Smooth muscle cell (in vitro differentiated cells): ENCODE measurements around the gene CALCB. TPM values are rescaled to one million over a fixed set of nuclear protein-coding genes. Genes with fewer than 3 reads are reported as not detected.

Experiments
- DNase-seq: peaks from one replicate; lab custom pipeline; 2025; ENCODE audit not compliant: unreplicated experiment; lab: John Stamatoyannopoulos, UW
- H2AFZ ChIP-seq: fragments of 200-600 bp; sonication (generic); 2 replicates; pipeline ENCODE4 v1.6.0; 2016; ENCODE audit warnings: antibody characterized with exemption, low read depth, mild to moderate bottlenecking
- H3F3A ChIP-seq: fragments of 200-600 bp; sonication (generic); 2 replicates; pipeline ENCODE4 v1.6.0; 2017; ENCODE audit warnings: antibody characterized with exemption, low read depth
- H3K27ac ChIP-seq: fragments of 200-600 bp; sonication (generic); 2 replicates; pipeline ENCODE4 v1.5.1; 2016; ENCODE audit warnings: low read depth, mild to moderate bottlenecking
- H3K27me3 ChIP-seq: fragments of 200-600 bp; sonication (generic); 2 replicates; pipeline ENCODE4 v1.6.1; 2016; ENCODE audit warnings: low read depth, mild to moderate bottlenecking
- H3K36me3 ChIP-seq: fragments of 200-600 bp; sonication (generic); 2 replicates; pipeline ENCODE4 v1.5.1; 2016; ENCODE audit warnings: low read depth
- H3K4me1 ChIP-seq: fragments of 200-600 bp; sonication (generic); 2 replicates; pipeline ENCODE4 v1.5.1; 2016; ENCODE audit warnings: low read depth
- H3K4me2 ChIP-seq: fragments of 200-600 bp; sonication (generic); 2 replicates; pipeline ENCODE4 v1.6.0; 2016; ENCODE audit warnings: mild to moderate bottlenecking
- H3K4me3 ChIP-seq: fragments of 200-600 bp; sonication (generic); 2 replicates; pipeline ENCODE4 v1.5.1; 2016; ENCODE audit warnings: mild to moderate bottlenecking
- H3K79me2 ChIP-seq: fragments of 200-600 bp; sonication (generic); 2 replicates; pipeline ENCODE4 v1.6.0; 2016; ENCODE audit warnings: low read depth, mild to moderate bottlenecking
- H3K9ac ChIP-seq: fragments of 200-600 bp; sonication (generic); 2 replicates; pipeline ENCODE4 v1.6.0; 2016; ENCODE audit warnings: low read depth
- H3K9me3 ChIP-seq: fragments of 200-600 bp; sonication (generic); replicated peaks from 2 replicates; pipeline ENCODE4 v1.5.1; 2016; ENCODE audit warnings: low read depth
- H4K20me1 ChIP-seq: fragments of 200-600 bp; sonication (generic); 2 replicates; pipeline ENCODE4 v1.6.0; 2016; ENCODE audit warnings: low read depth
- WGBS: methylation state at CpG from one replicate; pipeline ENCODE4 v1.1.7; 2016; ENCODE audit warnings: low lambda C conversion rate; 5-methylcytosine and 5-hydroxymethylcytosine counted together
- polyA plus RNA-seq: library from polyadenylated mRNA; unstranded; fragments of >200 nt; fragmentation: Nextera tagmentation; extraction: Ambion mirVana; gene quantifications from 2 replicates; pipeline ENCODE4 v1.2.1, GENCODE V29; 2016
- total RNA-seq: library from RNA; depleted of rRNA; stranded (reverse); fragments of >200 nt; gene quantifications from 2 replicates; pipeline ENCODE4 v1.2.3, GENCODE V29; 2014
- TF ChIP-seq, protein P1 (sequence below): fragments of 200-600 bp; sonication (generic); IDR thresholded peaks from 2 replicates; pipeline ENCODE4 v1.5.1; 2017; ENCODE audit warnings: borderline replicate concordance, mild to moderate bottlenecking, antibody characterized with exemption; ENCODE audit not compliant: insufficient read depth, poor library complexity, severe bottlenecking

The CALCB gene
- total and polyA plus RNA-seq, 2 experiments from 2014 or later = not detected

GRCh38 chr11:15095736-15096228, 22.4 kb downstream of the CALCB start:
- no peaks in the 10 kb centered on the region for H4K20me1 ChIP-seq
- no peak overlapping the region for H3K4me2 ChIP-seq
- H2AFZ ChIP-seq = no peak overlapping the region
- H3K27ac ChIP-seq = no peak overlapping the region
- DNase-seq = no peak
- no peaks in the 10 kb centered on the region for H3F3A ChIP-seq
- TF ChIP-seq, protein P1, sequence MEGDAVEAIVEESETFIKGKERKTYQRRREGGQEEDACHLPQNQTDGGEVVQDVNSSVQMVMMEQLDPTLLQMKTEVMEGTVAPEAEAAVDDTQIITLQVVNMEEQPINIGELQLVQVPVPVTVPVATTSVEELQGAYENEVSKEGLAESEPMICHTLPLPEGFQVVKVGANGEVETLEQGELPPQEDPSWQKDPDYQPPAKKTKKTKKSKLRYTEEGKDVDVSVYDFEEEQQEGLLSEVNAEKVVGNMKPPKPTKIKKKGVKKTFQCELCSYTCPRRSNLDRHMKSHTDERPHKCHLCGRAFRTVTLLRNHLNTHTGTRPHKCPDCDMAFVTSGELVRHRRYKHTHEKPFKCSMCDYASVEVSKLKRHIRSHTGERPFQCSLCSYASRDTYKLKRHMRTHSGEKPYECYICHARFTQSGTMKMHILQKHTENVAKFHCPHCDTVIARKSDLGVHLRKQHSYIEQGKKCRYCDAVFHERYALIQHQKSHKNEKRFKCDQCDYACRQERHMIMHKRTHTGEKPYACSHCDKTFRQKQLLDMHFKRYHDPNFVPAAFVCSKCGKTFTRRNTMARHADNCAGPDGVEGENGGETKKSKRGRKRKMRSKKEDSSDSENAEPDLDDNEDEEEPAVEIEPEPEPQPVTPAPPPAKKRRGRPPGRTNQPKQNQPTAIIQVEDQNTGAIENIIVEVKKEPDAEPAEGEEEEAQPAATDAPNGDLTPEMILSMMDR = no peak
- H3K36me3 ChIP-seq = no peaks in the 10 kb centered on the region
- H3K9ac ChIP-seq = no peak overlapping the region
- no peaks in the 10 kb centered on the region for H3K9me3 ChIP-seq
- H3K79me2 ChIP-seq = no peaks in the 10 kb centered on the region
- H3K4me1 ChIP-seq = no peaks in the 10 kb centered on the region
- H3K27me3 ChIP-seq = peaks cover 23% of the 10 kb centered on the region
- 82% methylated on average over 2 of the region's 2 CpGs for WGBS
- H3K4me3 ChIP-seq = no peak overlapping the region

- no peak for DNase-seq
- whole genome bisulfite sequencing = 83% methylated on average over 3 of the region's 3 CpGs
These were observed 24.0 kb downstream of the CALCB start for GRCh38 chr11:15097411-15097810.

GRCh38 chr11:15099267-15099666, 25.9 kb downstream of the CALCB start:
- Histone ChIP-seq H3K4me2 (no peak overlapping the region), H3K4me3 (no peak overlapping the region)

More at GRCh38 chr11:15097411-15097810, 24.0 kb downstream of the CALCB start:
- H3K79me2 ChIP-seq = no peaks in the 10 kb centered on the region
- no peaks in the 10 kb centered on the region for H4K20me1 ChIP-seq
- TF ChIP-seq, protein P1 = no peak
- H3K4me2 ChIP-seq = no peak overlapping the region
- H3K9ac ChIP-seq = no peak overlapping the region
- H2AFZ ChIP-seq = no peak overlapping the region
- no peak overlapping the region for H3K27ac ChIP-seq
- H3K9me3 ChIP-seq = no peaks in the 10 kb centered on the region
- H3K36me3 ChIP-seq = no peaks in the 10 kb centered on the region
- peaks cover 25% of the 10 kb centered on the region for H3K27me3 ChIP-seq
- H3K4me1 ChIP-seq = no peaks in the 10 kb centered on the region
- H3K4me3 ChIP-seq = no peak overlapping the region
- no peaks in the 10 kb centered on the region for H3F3A ChIP-seq

More at GRCh38 chr11:15099267-15099666, 25.9 kb downstream of the CALCB start:
- no peaks in the 10 kb centered on the region for H3K36me3 ChIP-seq
- H4K20me1 ChIP-seq = no peaks in the 10 kb centered on the region
- H3K27ac ChIP-seq = no peak overlapping the region
- no peaks in the 10 kb centered on the region for H3K79me2 ChIP-seq
- H3K4me1 ChIP-seq = no peaks in the 10 kb centered on the region
- no peaks in the 10 kb centered on the region for H3F3A ChIP-seq
- TF ChIP-seq, protein P1 = no peak
- no peak overlapping the region for H2AFZ ChIP-seq
- DNase-seq = no peak
- peaks cover 25% of the 10 kb centered on the region for H3K27me3 ChIP-seq
- no peak overlapping the region for H3K9ac ChIP-seq
- H3K9me3 ChIP-seq = no peaks in the 10 kb centered on the region
